ENCODE measurements around the gene CD79A.

DNA sequence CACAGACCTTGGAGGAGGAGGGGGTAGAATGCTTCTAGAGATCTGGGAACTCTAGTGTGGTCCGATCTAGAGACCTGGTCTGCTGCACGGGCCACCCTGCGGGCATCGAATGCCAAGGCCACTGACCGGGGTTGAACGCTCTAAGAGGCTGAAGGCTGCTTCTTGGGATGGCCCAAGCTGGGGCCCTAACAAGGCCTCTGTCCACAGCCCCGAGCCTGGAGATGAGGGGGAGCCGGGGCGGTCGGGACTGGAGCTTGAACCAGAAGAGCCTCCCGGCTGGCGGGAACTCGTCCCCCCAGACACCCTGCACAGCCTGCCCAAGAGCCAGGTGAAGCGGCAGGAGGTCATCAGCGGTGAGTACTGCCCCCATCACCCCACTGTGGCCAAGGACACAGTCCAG is 21.2 kb downstream of the CD79A start:
- TF ChIP-seq, protein P1, sequence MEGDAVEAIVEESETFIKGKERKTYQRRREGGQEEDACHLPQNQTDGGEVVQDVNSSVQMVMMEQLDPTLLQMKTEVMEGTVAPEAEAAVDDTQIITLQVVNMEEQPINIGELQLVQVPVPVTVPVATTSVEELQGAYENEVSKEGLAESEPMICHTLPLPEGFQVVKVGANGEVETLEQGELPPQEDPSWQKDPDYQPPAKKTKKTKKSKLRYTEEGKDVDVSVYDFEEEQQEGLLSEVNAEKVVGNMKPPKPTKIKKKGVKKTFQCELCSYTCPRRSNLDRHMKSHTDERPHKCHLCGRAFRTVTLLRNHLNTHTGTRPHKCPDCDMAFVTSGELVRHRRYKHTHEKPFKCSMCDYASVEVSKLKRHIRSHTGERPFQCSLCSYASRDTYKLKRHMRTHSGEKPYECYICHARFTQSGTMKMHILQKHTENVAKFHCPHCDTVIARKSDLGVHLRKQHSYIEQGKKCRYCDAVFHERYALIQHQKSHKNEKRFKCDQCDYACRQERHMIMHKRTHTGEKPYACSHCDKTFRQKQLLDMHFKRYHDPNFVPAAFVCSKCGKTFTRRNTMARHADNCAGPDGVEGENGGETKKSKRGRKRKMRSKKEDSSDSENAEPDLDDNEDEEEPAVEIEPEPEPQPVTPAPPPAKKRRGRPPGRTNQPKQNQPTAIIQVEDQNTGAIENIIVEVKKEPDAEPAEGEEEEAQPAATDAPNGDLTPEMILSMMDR (IDR thresholded peaks at IDR 0.05): no peak
- TF ChIP-seq POLR2A (IDR thresholded peaks at IDR 0.05): no peak
- no peak for TF ChIP-seq POLR2AphosphoS5 (IDR thresholded peaks at IDR 0.05)
- no peak for TF ChIP-seq EP300 (IDR thresholded peaks at IDR 0.05)
